Transverse colon (tissue), 4 donors: Measurements from ENCODE around the gene OR7A17.

Experiments used
- CTCF ChIP-seq, 5 experiments: fragments of 200-600 bp in 3 of 5; fragments of 450-650 bp in 2 of 5; sonication (generic) in 3 of 5; IDR thresholded peaks; 1 replicate in 2 of 5; 2 replicates in 3 of 5; pipeline ENCODE4 v1.5.1; 2016 to 2017; ENCODE audit warnings: antibody characterized with exemption in 5 of 5, inconsistent platforms in 3 of 5, mild to moderate bottlenecking in 2 of 5, moderate library complexity in 1 of 5
- POLR2AphosphoS5 ChIP-seq, 3 donors: sonication (generic); formaldehyde crosslinking; IDR thresholded peaks; one replicate each; pipeline ENCODE4 v1.6.1; 2016; ENCODE audit warnings: antibody characterized with exemption in 3 of 3

GRCh38 chr19:14933506-14933905 lies 47.6 kb upstream of the OR7A17 start:
- TF ChIP-seq POLR2AphosphoS5 (IDR thresholded peaks at IDR 0.05) = no peak
- no peak for TF ChIP-seq CTCF (IDR thresholded peaks at IDR 0.05)
